Upper lobe of left lung (tissue), 6 donors: ENCODE measurements around the gene FAM81A. TPM values are rescaled to one million over a fixed set of nuclear protein-coding genes. Genes with fewer than 3 reads are reported as not detected.
A peak's percentile ranks its signal among the peaks of the same experiment; 100 is the strongest.

Experiments used
- ATAC-seq, 2 donors: fragments of 200-7000 bp; cut with Tn5 transposase; one replicate each; pipeline ENCODE4 v1.9.1; 2022; ENCODE audit warnings: mild to moderate bottlenecking in 2 of 2, moderate library complexity in 2 of 2; ENCODE audit not compliant: low FRiP score in 2 of 2
- DNase-seq, 2 donors: peaks; one replicate each; pipeline ENCODE4 v3.0.0-alpha.2; 2019 to 2020
- H3K27ac ChIP-seq, 4 donors: fragments of 200-600 bp; sonication (generic); one replicate each; pipeline ENCODE4 v1.5.1; 2016 to 2019
- H3K27me3 ChIP-seq, 4 donors: fragments of 200-600 bp; sonication (generic); one replicate each; pipeline ENCODE4 v1.5.1; 2017 to 2019
- H3K36me3 ChIP-seq, 4 donors: fragments of 200-600 bp; sonication (generic); one replicate each; pipeline ENCODE4 v1.5.1; 2016 to 2019
- H3K4me1 ChIP-seq, 4 donors: fragments of 200-600 bp; sonication (generic); one replicate each; pipeline ENCODE4 v1.5.1; 2018 to 2019
- H3K4me3 ChIP-seq, 4 donors: fragments of 200-600 bp; sonication (generic); one replicate each; pipeline ENCODE4 v1.5.1; 2017 to 2019; ENCODE audit warnings: mild to moderate bottlenecking in 2 of 4, moderate library complexity in 1 of 4
- H3K9me3 ChIP-seq, 4 donors: fragments of 200-600 bp; sonication (generic); one replicate each; pipeline ENCODE4 v1.5.1; 2018 to 2019
- CTCF ChIP-seq, 6 experiments: fragments of 450-650 bp in 4 of 6; fragments of 200-600 bp in 2 of 6; sonication (generic) in 2 of 6; IDR thresholded peaks; one replicate each; pipeline ENCODE4 v1.5.1; 2016 to 2019; ENCODE audit warnings: antibody characterized with exemption in 6 of 6
- EP300 ChIP-seq, 4 donors: sonication (generic); formaldehyde crosslinking; IDR thresholded peaks; one replicate each; pipeline ENCODE4 v1.5.1; 2017; ENCODE audit warnings: antibody characterized with exemption in 4 of 4, control low read depth in 2 of 4
- POLR2A ChIP-seq, 4 donors: fragments of 450-650 bp; IDR thresholded peaks; one replicate each; pipeline ENCODE4 v1.5.1; 2016 to 2017; ENCODE audit warnings: antibody characterized with exemption in 4 of 4, mild to moderate bottlenecking in 2 of 4
- POLR2AphosphoS5 ChIP-seq, 2 donors: sonication (generic); formaldehyde crosslinking; IDR thresholded peaks; one replicate each; pipeline ENCODE4 v1.5.1; 2017; ENCODE audit warnings: antibody characterized with exemption in 2 of 2
- WGBS, 2 donors: methylation state at CpG; one replicate each; pipeline ENCODE4 v1.1.5; 2017 to 2018; 5-methylcytosine and 5-hydroxymethylcytosine counted together
- total RNA-seq, 6 donors: library from RNA; depleted of rRNA in 4 of 6; stranded (reverse); fragments of >200 nt in 4 of 6; gene quantifications; one replicate each; pipeline versions ENCODE4 v1.1.0 to v1.2.1, GENCODE V29; 2016 to 2021
- donor health status: DM: no; HTN: no; CAD: no; lungs with moderate emphysema.
- donor health status: DM: no; HTN: yes; CAD: no; lungs with severe emphysema.

Gene FAM81A
- total RNA-seq, 6 donors from 2014 or later: 0.11 to 10.8 (median 0.80) TPM; not detected in 1

GRCh38 chr15:59543721-59544547 lies 105.9 kb downstream of the FAM81A start:
- Histone ChIP-seq H3K4me3 (no peak overlapping the region), H3K27ac (no peak overlapping the region), H3K36me3 (no peaks in the 10 kb centered on the region), H3K9me3 (no peaks in the 10 kb centered on the region), H3K4me1 (no peaks in the 10 kb centered on the region), H3K27me3 (no peaks in the 10 kb centered on the region)
- 38 to 52% methylated on average over 9 of the region's 9 CpGs for WGBS, 2 donors
- TF ChIP-seq CTCF (IDR thresholded peaks at IDR 0.05) (no peak), EP300 (IDR thresholded peaks at IDR 0.05) (no peak), POLR2A (IDR thresholded peaks at IDR 0.05) (no peak), POLR2AphosphoS5 (IDR thresholded peaks at IDR 0.05) (no peak)
- DNase-seq (peak in 1 of 2 donors; percentile 37), ATAC-seq (peak in 1 of 2 donors; percentile 32)

DNA sequence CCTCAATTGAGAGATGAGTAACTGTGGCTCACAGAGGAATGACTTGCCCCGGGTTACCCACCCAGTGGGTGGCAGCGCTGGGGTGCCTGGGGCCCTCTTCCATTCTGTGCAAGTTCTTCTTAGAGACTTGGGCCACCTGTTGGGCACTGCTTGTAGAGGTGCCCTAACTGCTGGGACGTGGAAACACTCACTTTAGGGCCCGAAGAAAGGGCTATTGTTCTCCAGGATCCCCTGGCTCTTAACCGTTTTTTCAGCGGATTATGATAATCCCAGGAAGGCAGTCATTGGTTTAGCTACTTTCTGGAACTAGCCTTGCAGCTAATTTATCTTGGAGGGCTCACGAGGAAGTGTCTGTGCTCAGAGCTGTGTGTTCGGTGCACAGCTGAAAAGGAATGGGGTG lies 107.6 kb downstream of the FAM81A start:
- 72 to 79% methylated on average over 8 of the region's 8 CpGs for WGBS, 2 donors
- Histone ChIP-seq H3K4me3 (no peak overlapping the region), H3K4me1 (no peaks in the 10 kb centered on the region), H3K27me3 (no peaks in the 10 kb centered on the region), H3K27ac (no peak overlapping the region), H3K36me3 (no peaks in the 10 kb centered on the region), H3K9me3 (no peaks in the 10 kb centered on the region)
- DNase-seq (peak in 1 of 2 donors; percentile 24), ATAC-seq (no peak)
- no peak for TF ChIP-seq EP300 (IDR thresholded peaks at IDR 0.05)
- TF ChIP-seq CTCF (IDR thresholded peaks at IDR 0.05): no peak
- TF ChIP-seq POLR2A (IDR thresholded peaks at IDR 0.05): no peak
- no peak for TF ChIP-seq POLR2AphosphoS5 (IDR thresholded peaks at IDR 0.05)

- Histone ChIP-seq H3K27me3 (no peaks in the 10 kb centered on the region), H3K4me3 (no peak overlapping the region), H3K27ac (no peak overlapping the region), H3K4me1 (no peaks in the 10 kb centered on the region), H3K9me3 (no peaks in the 10 kb centered on the region), H3K36me3 (no peaks in the 10 kb centered on the region)
- ATAC-seq (no peak), DNase-seq (no peak)
- 77 to 91% methylated on average over 7 to 9 of the region's 9 CpGs for WGBS, 2 donors
- no peak for TF ChIP-seq POLR2AphosphoS5 (IDR thresholded peaks at IDR 0.05)
- no peak for TF ChIP-seq POLR2A (IDR thresholded peaks at IDR 0.05)
- no peak for TF ChIP-seq CTCF (IDR thresholded peaks at IDR 0.05)
- no peak for TF ChIP-seq EP300 (IDR thresholded peaks at IDR 0.05)
These were observed 110.7 kb downstream of the FAM81A start for GRCh38 chr15:59548501-59549226.

- no peak for ATAC-seq
- H3K27me3 ChIP-seq: no peaks in the 10 kb centered on the region
- 58 to 63% methylated on average over 9 of the region's 9 CpGs for WGBS, 2 donors
These were observed 111.6 kb downstream of the FAM81A start for GRCh38 chr15:59549301-59550185.

More at GRCh38 chr15:59549301-59550185, 111.6 kb downstream of the FAM81A start:
- Histone ChIP-seq H3K27ac (no peak overlapping the region), H3K4me1 (no peaks in the 10 kb centered on the region), H3K4me3 (no peak overlapping the region), H3K36me3 (no peaks in the 10 kb centered on the region), H3K9me3 (no peaks in the 10 kb centered on the region)
- no peak for DNase-seq
- no peak for TF ChIP-seq EP300 (IDR thresholded peaks at IDR 0.05)
- no peak for TF ChIP-seq CTCF (IDR thresholded peaks at IDR 0.05)
- no peak for TF ChIP-seq POLR2A (IDR thresholded peaks at IDR 0.05)
- TF ChIP-seq POLR2AphosphoS5 (IDR thresholded peaks at IDR 0.05): no peak
